ENCODE results near the gene GNB3.
"Not testable (repeated sequence)": the region's sequence is repeated elsewhere in the genome, so short reads cannot be mapped to it uniquely, and the experiment has no call there.

GNB3 gene

GRCh38 chr12:6883683-6884082, 43.0 kb downstream of the GNB3 start:
- no peak for DNase-seq (ENCODE audit: low read depth)

GRCh38 chr12:6884539-6884938, 43.8 kb downstream of the GNB3 start:
- DNase-seq (ENCODE audit: low read depth) = no peak

- not testable (repeated sequence) for DNase-seq (ENCODE audit: low read depth)
Observed at GRCh38 chr12:6886206-6886999, 45.7 kb downstream of the GNB3 start.

- DNase-seq (ENCODE audit: low read depth) = no peak
Observed at GRCh38 chr12:6887460-6887859, 46.7 kb downstream of the GNB3 start.

- DNase-seq (ENCODE audit: low read depth) = no peak
Observed at GRCh38 chr12:6888360-6888759, 47.6 kb downstream of the GNB3 start.

GRCh38 chr12:6888794-6889193, 48.1 kb downstream of the GNB3 start:
- not testable (repeated sequence) for DNase-seq (ENCODE audit: low read depth)

GRCh38 chr12:6889775-6890573, 49.2 kb downstream of the GNB3 start:
- DNase-seq (ENCODE audit: low read depth) = not testable (repeated sequence)

GRCh38 chr12:6890789-6891645, 50.3 kb downstream of the GNB3 start:
- peak; percentile 98 for DNase-seq (ENCODE audit: low read depth)

GRCh38 chr12:6891646-6892001, 50.9 kb downstream of the GNB3 start:
- no peak for DNase-seq (ENCODE audit: low read depth)

GRCh38 chr12:6892683-6893082, 52.0 kb downstream of the GNB3 start:
- DNase-seq (ENCODE audit: low read depth) = not testable (repeated sequence)

GRCh38 chr12:6894321-6894720, 53.6 kb downstream of the GNB3 start:
- no peak for DNase-seq (ENCODE audit: low read depth)

Measured in stimulated activated CD4-positive, alpha-beta T cell treated with anti-CD3 and anti-CD28 coated beads, Interleukin-2, amount 100 ng/mL, for 4 hours (primary cell).